Effector memory CD4-positive, alpha-beta T cell (primary cell): Measurements from ENCODE around the gene ATCAY.

Experiments used
- DNase-seq, 3 donors: peaks; one replicate each; pipeline ENCODE4 v3.0.0-alpha.2; 2020
- H3K27ac ChIP-seq: 2 replicates; pipeline ENCODE4 v1.7.0; 2013; ENCODE audit warnings: mild to moderate bottlenecking, low read length, moderate library complexity; ENCODE audit not compliant: insufficient read depth, poor library complexity, severe bottlenecking
- H3K27me3 ChIP-seq: replicated peaks from 2 replicates; pipeline ENCODE4 v1.7.0; 2013; ENCODE audit warnings: mild to moderate bottlenecking, low read length; ENCODE audit not compliant: insufficient read depth, control insufficient read depth, poor library complexity, severe bottlenecking
- H3K36me3 ChIP-seq: 2 replicates; pipeline ENCODE4 v1.7.0; 2013; ENCODE audit warnings: mild to moderate bottlenecking, low read length, moderate library complexity; ENCODE audit not compliant: control insufficient read depth, insufficient read depth
- H3K4me1 ChIP-seq: 2 replicates; pipeline ENCODE4 v1.7.0; 2013; ENCODE audit warnings: low read length, mild to moderate bottlenecking; ENCODE audit not compliant: control insufficient read depth, insufficient read depth, poor library complexity, severe bottlenecking
- H3K4me3 ChIP-seq: 2 replicates; pipeline ENCODE4 v1.7.0; 2013; ENCODE audit warnings: low read length, low read depth, mild to moderate bottlenecking; ENCODE audit not compliant: insufficient read depth, poor library complexity, severe bottlenecking
- H3K9me3 ChIP-seq: 2 replicates; pipeline ENCODE4 v1.7.0; 2013; ENCODE audit warnings: mild to moderate bottlenecking, low read length, moderate library complexity; ENCODE audit not compliant: control insufficient read depth

The ATCAY gene

GRCh38 chr19:3970313-3970807 is 89.9 kb downstream of the ATCAY start:
- Histone ChIP-seq H3K4me1 (peaks cover 15% of the 10 kb centered on the region), H3K27me3 (no peaks in the 10 kb centered on the region), H3K4me3 (peak overlapping the region; percentile 76), H3K9me3 (no peaks in the 10 kb centered on the region), H3K27ac (peak overlapping the region; percentile 70), H3K36me3 (peaks cover 14% of the 10 kb centered on the region)
- DNase-seq, result no peak

GRCh38 chr19:3970808-3971598 is 90.5 kb downstream of the ATCAY start, which contains the start of gene DAPK3:
Gene DAPK3 (minus strand): TSS chr19:3971099. CDS start chr19:3969735, 1,364 bp downstream.
- Histone ChIP-seq H3K9me3 (no peaks in the 10 kb centered on the region), H3K27me3 (no peaks in the 10 kb centered on the region), H3K27ac (peak within 1 kb of the TSS; percentile 70), H3K4me3 (peak within 1 kb of the TSS; percentile 76), H3K4me1 (peaks cover 15% of the 10 kb centered on the region), H3K36me3 (peaks cover 17% of the 10 kb centered on the region)
- DNase-seq, result peak; percentile 76 to 86 (median 78)

GRCh38 chr19:3975144-3975543 is 94.7 kb downstream of the ATCAY start:
- H3K4me1 ChIP-seq, result peaks cover 9% of the 10 kb centered on the region
- H3K36me3 ChIP-seq, result peaks cover 45% of the 10 kb centered on the region
- no peak overlapping the region for H3K27ac ChIP-seq
- DNase-seq, result no peak
- no peak overlapping the region for H3K4me3 ChIP-seq
- H3K9me3 ChIP-seq, result no peaks in the 10 kb centered on the region
- no peaks in the 10 kb centered on the region for H3K27me3 ChIP-seq

GRCh38 chr19:3975637-3976087 is 95.2 kb downstream of the ATCAY start:
- H3K4me1 ChIP-seq, result peaks cover 4% of the 10 kb centered on the region
- no peaks in the 10 kb centered on the region for H3K9me3 ChIP-seq
- no peak for DNase-seq
- H3K36me3 ChIP-seq, result peaks cover 50% of the 10 kb centered on the region
- no peaks in the 10 kb centered on the region for H3K27me3 ChIP-seq
- H3K4me3 ChIP-seq, result no peak overlapping the region
- no peak overlapping the region for H3K27ac ChIP-seq

- H3K4me1 ChIP-seq, result no peaks in the 10 kb centered on the region
Measured at GRCh38 chr19:3976495-3977241, 96.2 kb downstream of the ATCAY start.

More at GRCh38 chr19:3976495-3977241, 96.2 kb downstream of the ATCAY start:
- H3K27ac ChIP-seq, result no peak overlapping the region
- no peak for DNase-seq
- H3K27me3 ChIP-seq, result no peaks in the 10 kb centered on the region
- H3K4me3 ChIP-seq, result no peak overlapping the region
- peaks cover 60% of the 10 kb centered on the region for H3K36me3 ChIP-seq
- H3K9me3 ChIP-seq, result no peaks in the 10 kb centered on the region
